Umbilical cord (tissue), 2 donors: ENCODE measurements around the gene MLLT10. TPM values are rescaled to one million over a fixed set of nuclear protein-coding genes. Genes with fewer than 3 reads are reported as not detected.
A peak's percentile ranks its signal among the peaks of the same experiment; 100 is the strongest.

Experiments used
- DNase-seq: peaks from one replicate; pipeline ENCODE4 v3.0.0-alpha.2; 2015; ENCODE audit warnings: low spot score
- total RNA-seq: library from RNA; depleted of rRNA; stranded (reverse); fragments of >200 nt; gene quantifications from one replicate; pipeline ENCODE4 v1.2.3, GENCODE V29; 2014; ENCODE audit warnings: low replicate concordance; ENCODE audit not compliant: insufficient read depth

The MLLT10 gene
- total RNA-seq, 1 donor from 2014 or later = 38.8 TPM

DNA sequence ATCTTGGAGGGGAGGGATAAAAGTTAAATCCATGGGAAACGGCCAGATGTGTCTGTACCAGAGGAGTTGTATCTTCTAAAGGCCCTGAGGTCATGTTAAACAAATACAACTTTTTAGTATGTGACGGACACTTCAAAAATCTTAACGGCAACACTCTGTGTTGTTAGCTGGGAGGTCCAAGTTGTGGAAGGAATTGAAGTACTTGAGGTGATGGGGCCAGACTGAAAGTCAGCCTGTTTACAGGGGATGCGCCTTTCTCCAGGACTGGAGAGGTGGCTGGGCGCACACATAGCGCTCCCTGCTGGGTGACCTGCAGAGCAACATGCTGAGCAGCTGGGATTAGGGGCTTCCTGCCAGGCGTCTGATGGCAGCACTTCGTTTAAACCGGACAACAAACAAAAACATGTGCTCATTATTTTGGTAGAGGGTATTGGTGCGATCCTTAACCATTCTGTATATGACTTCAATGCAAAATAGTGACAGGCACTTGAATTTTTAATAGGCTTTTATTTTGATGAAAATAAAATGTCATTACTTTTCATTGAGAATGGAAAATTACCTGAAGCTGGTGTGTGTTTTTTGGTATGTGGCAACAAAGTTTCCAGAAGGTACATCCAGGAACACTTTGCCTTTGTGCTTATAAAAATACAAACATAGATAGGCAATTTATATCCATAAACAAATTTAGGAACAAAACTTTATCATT, 198.2 kb downstream of the MLLT10 start:
- DNase-seq = peak; percentile 79

DNA sequence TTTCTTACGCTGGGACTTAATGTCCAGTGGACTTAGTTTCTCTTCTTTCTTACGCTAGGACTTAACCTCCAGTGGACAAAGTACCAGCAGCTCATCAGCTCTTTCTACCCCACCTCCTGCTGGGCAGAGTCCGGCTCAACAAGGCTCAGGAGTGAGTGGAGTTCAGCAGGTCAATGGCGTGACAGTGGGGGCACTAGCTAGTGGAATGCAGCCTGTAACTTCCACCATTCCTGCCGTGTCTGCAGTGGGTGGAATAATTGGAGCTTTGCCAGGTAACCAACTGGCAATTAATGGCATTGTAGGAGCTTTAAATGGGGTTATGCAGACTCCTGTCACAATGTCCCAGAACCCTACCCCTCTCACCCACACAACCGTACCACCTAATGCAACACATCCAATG, 199.7 kb downstream of the MLLT10 start:
- no peak for DNase-seq

DNA sequence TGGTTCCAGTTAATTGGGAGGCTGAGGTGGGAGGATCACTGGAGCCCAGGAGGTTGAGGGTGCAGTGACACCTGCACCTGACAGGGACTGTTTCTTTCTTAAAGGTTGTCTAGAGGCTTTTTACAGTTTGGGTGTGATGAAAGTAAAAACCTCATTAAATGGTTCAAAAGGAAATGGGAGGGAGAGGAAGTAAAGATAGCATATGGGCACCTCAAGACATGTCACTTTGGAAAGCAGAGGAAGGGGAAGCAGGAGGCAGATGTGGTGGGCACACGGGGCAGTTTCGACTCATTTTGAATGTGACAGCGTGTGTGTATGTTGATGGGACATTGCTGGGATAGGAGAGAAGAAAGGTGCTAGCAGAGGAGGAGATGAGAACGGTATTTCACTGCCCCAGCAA, 203.1 kb downstream of the MLLT10 start:
- DNase-seq = no peak

DNA sequence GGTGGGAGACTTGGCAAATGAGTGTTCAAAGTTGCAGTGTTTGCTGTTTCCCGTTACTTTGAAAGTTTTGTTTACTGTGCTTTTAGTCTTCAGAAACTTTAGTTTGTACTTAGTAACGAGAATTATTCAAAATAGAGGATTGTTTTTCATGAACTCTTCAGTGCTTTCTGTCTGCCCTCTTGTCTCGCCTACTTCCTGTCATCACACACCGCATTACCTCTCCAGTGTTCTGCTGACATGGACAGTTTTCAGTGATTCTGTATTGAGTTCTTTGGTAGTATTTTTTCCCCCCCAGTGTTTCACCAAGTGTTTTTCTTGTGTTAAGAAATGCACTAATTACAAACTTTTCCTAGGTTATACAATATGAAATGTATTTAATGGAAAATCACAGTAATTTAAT, 207.0 kb downstream of the MLLT10 start:
- DNase-seq = no peak

DNA sequence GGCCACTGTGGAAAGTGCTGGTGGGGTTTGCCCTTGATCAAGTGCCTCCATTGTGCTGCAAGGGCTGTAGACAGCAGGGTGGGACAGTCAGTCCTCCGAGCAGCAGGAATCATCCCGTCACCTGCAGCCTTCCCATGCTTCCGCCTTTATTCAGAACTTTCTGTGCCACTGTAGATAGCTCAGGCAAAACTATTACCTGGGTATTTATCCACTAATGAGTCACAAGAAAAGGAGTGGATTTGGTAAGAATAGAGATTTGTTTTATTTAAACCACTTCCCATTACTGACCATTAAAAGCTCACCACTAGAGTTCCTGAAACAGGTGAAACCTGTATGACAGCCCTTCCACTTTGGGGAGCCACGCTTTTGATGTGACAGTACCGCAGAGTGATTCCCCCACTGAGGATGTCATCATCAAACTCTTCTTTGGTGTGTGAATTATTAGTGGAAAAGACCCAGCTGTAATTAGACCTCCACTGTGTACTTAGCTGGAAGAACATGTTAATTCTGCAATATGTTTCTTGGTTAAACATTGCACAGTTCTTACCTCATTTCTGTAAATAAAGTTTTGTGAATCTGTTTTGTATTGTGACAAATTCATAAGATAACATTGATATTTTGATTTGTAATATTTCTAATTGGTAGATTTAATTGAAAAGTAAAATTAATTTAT, 208.8 kb downstream of the MLLT10 start:
- no peak for DNase-seq

DNA sequence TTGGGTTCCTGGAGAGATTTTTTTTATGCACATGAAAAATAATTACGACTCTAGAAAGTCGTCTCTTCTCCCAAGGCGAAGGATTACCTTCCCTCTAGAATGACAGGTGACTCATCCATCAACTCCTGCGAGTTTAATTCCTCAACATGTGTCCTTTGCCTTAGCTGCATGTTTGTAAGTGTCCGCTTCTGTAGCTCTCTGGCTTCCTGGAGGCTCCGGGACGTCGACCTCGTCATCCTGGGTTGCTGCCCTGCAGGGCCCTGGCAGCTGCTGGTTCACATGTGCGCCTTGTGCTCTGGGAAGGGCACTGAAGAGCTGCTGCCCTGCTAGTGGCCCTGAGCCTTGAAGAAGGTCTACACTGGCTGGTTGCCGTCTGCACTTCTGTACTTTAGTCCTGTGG, 210.2 kb downstream of the MLLT10 start:
- no peak for DNase-seq

DNA sequence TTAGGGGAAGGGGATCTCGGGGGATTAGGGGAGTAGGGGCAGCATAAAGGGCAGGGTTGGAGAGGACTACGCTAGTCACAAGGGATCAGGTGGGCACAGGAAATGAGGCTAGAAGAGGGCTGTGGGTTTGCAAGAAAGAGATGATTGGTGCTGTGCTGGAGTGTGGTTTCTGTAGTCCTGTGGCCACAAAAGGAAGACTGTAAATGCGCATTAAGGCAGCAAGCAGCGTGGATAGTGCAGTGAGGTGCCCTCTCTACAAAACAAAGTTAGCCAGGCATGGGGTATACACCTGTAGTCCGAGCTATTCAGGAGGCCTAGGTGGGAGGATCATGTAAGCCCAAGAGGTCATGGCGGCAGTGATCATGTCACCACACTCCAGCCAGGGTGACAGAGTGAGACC, 212.1 kb downstream of the MLLT10 start:
- DNase-seq = no peak

DNA sequence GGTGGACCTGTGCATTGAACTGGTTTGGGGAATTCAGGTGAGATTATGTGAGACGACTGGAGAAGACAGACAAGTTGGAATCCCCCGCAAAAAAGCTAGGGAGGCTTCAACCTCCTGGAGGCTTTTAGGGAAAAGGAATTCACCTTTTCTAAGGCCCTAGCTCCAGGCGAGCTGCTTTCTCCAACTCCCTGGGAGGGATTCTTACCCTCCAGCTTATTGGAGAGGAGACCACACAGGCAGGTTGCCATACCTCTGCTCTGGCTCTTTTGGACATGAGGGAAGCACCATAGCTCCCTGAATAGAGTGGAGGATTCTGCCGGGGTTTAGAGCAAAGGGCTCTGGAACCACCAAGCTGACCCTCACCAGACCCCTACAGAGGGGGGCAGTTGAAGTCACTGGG, 213.8 kb downstream of the MLLT10 start:
- no peak for DNase-seq

DNA sequence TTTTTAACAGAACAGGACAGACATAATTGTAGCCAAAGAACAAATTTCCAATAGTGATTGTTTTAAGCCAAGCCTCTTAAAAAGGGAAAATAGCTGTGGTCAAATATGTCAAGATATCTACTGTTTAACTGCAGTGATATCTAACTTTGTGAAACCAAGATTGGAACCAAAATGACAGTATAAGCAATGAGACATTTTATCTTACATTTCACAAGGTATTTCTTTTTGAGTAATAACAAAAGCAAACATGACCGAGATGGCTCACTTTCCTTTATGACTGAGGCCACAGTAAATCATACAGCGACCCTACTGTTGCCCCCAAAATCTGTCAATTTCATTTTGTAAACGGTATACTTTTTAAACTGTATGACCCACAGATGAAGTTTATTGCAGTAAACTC, 215.8 kb downstream of the MLLT10 start:
- DNase-seq = no peak

DNA sequence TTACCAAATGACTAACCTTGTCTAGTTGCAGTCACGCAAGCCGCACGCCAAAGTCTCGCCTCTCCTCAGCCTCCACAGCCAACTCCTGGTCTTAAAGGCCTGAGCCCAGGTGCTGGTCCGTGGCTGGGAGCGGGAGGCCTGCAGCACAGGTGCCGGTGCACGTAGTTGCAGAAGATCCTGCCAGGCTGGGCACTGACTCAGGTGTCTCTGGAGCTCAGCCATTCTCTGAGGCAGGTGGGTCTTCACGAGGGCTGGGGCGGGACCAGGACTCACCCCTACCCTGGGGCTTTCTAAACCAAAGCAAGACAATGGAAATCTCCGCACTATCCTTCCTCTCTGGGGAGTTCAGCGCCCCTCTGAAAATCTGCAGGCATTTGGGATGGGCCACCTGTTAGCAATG, 216.4 kb downstream of the MLLT10 start:
- no peak for DNase-seq

DNA sequence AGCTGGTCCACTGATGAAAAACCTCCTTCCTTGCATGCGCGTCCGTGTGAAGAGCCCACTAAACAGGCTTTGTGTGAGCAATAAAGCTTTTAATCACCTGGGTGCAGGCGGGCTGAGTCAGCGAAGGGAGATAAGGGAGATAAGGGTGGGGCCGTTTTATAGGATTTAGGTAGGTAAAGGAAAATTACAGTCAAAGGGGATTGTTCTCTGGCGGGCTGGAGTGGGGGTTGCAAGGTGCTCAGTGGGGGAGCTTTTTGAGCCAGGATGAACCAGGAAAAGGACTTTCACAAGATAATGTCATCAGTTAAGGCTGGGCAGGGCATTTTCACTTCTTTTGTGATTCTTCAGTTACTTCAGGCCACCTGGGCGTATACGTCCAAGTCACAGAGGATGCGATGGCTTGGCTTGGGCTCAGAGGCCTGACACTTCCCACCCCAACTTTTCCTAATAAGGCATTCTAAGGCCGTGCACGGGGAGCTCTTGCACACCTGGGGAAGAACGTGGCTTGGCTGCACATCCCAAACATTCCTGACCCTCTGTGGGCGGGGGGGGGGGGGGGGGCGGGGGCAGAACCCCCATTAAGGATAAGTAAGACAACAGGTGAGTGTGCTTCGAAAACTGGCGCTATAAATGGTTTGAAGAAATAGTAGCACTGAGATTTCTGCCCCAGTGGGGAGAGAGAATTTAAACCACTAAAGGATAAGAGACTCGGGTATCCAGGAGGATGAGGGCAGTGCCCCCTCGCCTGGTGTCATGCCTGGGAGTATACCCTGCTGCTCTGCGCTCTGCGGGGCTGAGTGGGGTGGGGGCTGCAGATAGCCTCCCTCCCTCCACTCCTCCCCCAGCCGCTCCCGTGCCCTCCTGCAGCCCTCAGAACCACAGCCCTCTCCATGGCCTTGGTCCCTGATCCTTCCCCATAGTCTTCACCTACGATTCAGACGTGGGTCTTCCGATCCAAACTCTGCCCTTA, 217.6 kb downstream of the MLLT10 start:
- DNase-seq = no peak

DNA sequence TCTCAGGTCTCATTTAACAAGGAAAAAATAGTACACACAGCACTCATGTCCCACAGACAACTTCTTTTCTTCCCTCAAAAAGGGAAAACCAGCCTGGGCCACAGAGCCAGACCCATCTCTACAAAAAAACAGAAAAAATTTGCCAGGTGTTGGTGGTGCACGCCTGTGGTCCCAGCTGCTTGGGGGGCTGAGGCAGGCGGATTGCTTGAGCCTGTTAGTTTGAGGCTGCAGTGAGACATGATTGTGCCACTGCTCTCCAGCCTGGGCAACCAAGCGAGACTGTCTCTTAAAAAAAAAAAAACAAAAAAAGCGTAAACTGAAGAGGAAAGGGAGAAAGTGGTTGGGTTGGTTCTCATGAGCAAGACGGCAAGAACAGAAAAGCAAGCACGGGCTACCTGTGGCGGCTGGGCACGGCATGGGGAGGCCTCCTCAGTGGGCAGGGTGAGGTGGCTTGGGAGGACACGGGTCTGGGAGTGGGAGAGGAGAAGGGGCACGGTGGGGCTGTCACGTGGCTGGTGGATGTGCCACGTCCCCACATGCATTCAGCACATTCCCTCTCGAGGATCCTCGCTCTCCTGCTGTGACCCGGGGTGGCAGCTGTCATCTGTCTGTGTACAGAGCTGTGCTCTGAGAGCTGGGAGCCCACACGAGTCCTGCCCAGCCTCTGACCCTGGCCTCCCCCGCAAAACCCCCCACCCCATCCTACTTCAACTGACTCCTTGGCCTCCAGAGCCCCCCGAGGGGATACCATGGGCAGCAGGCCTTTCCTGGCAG, 219.7 kb downstream of the MLLT10 start:
- DNase-seq = no peak

DNA sequence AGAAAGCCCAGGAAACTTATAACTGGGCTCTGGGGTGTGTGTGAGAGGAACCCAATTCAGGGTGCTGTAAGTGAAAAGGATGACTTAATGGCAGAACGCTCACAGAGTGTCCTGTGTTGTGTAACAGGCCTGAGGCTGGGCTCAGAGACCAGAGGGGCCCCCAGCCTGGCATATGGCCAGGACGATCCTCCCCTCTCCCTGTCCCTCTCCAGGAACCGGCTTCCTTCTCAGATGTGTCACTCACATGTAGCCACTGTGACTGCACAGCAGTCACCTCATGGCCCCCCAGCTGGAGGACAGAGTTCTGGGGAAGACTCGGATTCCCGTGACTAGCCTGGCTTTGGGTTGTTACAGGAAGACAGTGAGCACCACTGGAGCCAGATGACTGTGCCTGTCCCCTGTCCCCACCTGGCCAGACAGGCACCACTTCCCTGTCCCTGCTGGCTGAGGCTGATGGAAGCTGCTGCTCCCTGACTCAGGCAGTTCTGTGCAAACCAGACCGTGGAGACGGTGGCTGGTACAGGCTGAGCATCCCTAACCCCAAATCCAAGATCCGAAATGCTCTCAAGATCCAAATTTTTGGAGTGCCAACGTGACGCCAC, 220.5 kb downstream of the MLLT10 start:
- DNase-seq = peak; percentile 36

DNA sequence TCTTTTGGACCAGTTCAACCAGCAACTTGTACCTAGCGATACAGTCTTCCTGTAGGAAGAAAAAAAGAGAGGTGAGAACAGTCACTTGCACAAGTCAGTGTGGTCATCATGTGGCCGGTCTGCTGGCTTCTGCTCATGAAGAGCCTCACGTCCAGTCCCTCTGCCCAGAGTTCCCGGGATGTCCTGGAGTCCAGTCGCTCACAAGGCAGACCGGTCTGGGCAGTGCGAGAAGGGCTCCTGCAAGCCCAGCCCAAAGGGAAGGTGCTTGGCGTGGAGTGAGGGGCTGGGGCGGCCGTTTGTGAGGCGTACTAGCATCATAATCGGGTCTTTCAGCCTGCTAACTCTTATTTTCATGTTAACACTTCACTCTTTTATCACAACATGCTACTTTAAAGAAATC, 222.7 kb downstream of the MLLT10 start:
- DNase-seq = no peak

DNA sequence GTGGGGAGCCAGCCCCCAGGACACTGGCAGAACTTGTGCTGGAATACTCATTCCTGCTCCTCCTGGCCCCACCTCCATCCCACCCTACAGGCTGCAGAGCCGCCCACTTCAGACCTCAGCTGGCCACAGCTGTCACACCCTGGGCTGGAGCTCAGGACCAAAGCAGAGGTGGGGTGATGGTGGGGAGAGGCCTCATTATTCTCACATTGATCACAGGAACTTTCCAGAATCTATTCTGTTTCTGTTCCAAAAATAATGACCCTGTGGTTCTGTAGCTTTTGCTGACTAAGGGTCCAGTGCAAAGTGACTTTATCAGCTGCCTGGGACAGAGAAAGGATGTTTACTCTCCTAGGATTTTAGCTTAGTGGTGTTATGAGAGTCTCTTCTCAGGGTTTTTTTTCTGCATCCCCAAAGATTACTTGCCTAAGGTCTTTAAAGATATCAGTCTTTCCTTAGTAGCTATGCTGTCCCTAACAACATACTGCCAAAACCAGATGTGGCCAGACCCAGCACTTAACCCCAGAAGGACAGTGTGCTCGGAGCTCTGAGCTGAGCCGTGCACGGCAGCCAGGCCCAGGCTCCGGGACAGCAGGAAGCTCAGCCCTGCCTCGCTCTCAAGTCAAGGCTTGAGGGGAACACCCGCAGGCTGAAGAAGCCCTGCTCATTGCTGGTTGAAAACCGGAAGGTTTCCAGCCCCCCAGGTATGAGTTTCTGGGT, 223.3 kb downstream of the MLLT10 start:
- DNase-seq = peak; percentile 59

DNA sequence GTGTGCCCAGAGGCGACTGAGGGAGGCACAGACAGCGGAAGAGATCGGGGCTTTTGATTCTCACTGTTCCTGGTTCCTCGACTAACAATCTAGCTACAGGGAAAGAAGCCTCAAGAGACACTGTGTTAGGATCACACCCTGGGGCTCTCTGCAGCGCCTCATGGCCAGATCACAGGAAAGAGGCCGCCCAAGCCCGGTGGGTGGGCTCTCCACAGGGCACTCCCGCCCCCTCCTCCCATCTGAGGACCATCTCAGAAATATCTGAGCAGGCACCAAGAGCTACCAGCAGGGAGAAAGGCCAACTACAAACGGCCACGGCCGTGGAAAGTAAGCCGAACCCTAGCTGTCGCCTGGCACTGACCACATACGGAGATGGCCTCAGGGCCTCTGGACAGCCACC, 224.2 kb downstream of the MLLT10 start:
- no peak for DNase-seq

DNA sequence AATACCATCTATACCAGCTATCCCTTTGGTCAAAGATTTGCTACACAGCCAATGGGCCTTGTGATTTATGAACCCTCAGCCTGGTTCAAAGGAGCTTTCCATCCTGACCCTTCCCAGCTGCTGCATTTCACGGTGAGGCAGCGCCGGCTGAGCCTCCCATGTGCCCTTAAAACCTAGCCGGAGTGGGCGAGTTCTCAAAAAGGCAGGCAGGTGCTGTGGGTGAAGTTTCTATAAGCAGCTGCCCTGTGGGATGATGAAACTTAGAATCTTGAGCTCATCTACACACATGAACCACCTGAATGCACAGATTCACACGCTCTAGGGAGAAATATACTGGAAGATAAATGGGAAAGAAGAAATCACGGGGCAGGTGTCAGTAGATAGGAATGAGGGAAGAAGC, 224.7 kb downstream of the MLLT10 start:
- no peak for DNase-seq

DNA sequence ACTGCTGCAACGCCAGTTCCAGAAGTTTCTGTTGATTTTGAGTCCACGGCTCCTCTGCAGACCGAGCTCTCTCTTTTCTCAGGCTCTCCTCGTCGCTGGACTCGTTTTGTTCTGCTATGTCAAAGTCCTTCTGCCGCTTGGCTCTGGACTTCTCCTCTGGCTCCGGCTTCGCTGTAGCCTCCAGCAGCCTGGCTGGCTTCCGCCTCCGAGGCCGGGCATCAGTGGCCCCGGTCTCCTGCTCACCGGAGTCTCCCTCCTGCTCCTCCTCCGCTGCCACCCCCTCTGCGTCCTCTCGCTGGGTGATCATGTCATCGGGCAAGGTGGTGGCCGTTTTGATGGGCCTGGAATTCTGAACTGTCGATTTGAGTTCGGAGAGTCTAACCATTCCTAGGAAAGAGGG, 225.2 kb downstream of the MLLT10 start:
- DNase-seq = no peak

DNA sequence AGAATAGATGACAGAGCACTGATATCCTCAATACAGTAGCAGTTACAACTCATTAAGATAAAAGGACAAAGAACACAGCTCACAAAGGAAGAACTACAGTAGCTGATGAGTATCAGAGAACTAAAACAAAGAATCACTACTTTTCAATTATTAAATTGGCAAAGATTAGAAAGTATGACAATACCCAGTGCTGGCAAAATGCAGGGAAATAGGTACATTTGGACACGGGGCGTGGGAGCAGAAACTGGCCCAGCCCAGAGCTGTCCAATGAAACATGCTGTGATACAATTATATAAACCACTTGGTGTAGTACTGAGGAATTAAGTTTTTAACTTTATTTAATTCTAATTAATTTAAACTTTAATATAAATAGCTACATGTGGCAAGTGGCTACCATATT, 226.3 kb downstream of the MLLT10 start:
- DNase-seq = no peak

DNA sequence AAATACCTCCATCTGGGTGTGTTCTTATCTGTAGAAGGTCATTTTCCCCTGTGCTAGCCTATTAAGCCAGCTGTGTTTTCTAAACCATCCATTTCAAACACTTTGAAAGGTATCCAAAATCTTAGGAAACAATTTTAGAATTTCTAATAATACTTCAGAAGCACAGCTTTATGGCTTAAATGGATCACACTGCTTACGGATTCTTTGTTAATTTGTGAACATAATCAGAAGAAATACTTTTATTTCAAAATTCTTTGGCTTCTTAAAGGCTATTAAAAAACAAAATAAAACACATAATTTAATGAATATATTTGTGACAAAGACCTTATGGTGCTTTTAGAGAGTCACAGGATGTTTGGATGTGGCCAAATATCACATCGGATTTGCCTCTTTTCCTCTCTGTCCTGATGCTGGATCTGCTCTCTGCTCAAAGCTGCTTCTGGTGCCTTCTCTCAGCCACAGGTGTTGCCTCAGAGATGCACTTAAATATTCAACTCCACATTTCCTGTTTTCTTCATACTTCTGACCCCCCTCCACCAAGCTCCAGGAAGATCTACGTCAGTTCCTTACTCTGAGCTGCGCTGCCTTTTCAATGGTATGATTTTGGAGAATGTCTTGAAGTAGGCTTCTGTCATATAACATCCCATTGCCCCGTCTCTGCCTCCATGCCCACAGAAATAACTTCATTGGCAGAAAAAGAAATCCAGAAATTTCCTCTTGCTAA, 230.6 kb downstream of the MLLT10 start:
- no peak for DNase-seq
